HG03039 (cell line): ENCODE measurements around the gene ABCD4.
"Not testable (repeated sequence)": the region's sequence is repeated elsewhere in the genome, so short reads cannot be mapped to it uniquely, and the experiment has no call there.

ENCODE experiments used
- ATAC-seq: cut with Tn5 transposase; IDR thresholded peaks from one replicate; pipeline ENCODE4 v1.9.1; 2021; ENCODE audit warnings: mild to moderate bottlenecking, moderate library complexity; ENCODE audit not compliant: unreplicated experiment

ABCD4 gene

DNA sequence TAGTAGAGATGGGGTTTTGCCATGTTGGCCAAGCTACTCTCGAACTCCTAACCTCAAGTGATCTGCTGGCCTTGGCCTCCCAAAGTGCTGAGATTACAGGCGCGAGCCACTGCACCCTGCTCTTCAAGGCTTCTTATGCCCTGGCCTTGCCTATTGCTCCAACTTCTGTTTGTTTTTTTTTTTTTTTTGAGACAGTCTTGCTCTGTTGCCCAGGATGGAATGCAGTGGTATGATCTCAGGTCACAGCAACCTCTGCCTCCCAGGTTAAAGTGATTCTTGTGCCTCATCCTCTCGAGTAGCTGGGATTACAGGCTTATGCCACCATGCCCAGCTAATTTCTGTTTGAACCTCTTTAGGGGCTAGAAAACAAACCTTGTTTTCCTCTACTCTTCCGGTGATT, 6.0 kb upstream of the ABCD4 start:
- ATAC-seq, result no peak

DNA sequence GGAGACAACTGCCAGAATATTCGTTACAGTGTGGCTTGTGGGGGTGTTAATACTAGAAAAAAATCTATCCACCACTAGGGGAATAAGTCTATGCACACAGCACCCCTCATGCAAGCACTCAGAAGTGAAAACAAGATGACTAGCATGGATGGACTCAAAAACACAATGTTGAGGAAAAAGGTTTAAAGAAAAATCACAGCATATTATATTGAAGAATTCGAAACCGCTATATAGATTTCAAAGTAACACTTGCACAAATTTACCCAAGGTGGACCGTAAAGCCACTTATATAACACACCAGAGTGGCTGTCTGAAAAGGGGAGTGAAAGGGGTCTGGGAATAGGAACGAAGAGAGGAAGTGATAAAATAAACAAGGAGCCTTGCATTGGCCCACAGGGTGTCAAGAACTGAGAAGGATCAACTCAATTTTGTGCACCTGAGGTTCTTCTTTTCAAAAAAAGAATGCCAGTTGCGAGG, 544 bp downstream of the ABCD4 start:
- ATAC-seq, result no peak

DNA sequence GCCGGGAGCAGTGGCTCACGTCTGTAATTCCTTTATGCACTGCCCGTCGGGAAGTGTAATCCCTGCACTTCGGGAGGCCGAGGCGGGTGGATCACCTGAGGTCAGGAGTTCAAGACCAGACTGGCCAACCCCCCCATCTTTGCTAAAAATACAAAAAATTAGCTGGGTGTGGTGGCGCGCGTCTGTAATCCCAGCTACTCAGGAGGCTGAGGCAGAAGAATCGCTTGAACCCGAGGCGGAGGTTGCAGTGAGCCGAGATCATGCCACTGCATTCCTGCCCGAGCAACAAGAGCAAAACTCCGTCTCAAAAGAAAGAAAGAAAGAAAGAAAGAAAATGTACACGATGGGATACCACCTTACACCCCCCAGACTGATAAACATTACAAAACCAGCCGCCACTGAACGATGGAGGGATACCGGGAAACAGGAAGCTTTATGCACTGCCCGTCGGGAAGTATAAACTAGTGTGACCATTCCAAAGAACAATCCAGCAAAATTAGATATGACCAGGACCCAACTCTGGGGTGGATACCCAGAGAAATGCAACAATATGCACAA, 1.1 kb downstream of the ABCD4 start:
- no peak for ATAC-seq

GRCh38 chr14:74299061-74299545, 3.6 kb downstream of the ABCD4 start:
- ATAC-seq, result no peak

GRCh38 chr14:74297986-74298385, 4.7 kb downstream of the ABCD4 start:
- no peak for ATAC-seq

DNA sequence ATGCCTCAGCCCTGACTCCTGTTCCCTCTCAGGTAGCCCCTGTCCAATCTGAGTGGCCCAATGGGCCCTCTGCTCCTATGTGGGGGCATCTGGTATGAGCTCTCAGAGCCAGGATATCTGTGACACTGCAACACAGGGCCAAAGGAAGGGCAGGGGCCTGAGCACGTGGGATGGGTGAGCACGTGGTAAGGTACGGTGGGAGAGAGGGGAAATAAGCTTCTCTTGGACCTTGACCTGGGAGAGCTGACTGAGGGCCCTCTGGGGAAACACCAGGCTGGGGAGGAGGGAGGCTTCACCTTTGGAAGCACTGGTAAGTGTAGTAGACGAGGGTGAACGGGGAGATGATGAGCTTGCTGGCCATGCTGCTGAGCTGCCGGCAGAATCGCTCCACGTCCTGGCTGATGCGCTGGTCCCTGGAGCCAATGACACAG, 6.7 kb downstream of the ABCD4 start:
- ATAC-seq, result no peak

DNA sequence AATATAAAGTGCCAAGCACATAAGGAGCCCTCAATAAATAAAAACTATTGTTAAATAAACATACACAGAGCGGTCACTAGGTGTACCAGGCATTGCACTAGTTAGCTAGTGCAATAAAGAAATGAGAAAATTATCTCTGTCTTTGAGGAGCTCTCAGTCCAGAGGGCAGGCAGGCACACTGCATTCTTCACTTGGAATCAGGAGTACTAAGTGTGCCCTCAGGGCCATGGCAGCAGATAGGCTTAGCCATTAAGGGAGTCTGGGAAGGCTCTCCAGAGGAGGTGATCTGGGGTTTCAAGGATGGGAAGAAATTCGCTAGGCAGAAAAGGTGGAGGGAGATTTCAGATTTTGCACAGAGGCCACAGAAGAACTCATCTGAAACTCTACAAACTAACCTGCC, 9.1 kb downstream of the ABCD4 start:
- ATAC-seq, result no peak

DNA sequence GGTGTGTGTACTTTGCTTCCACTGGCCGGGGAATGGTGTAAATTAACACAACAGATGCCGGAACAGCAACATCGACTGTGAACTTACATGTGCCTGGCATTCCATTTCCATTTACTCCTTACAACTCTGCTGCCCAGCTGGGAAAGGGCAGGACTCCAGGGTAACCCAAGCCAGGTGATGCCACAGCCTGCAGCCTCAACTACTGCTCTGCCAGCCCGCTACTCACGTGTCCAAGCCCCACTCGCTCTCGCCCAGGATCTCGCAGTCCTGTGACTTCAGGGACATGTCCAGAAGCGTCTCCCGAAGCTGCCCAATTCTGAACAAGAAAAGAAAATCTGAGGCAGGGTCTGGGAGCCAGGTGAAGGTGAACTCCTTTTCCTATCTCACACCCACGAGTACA, 10.7 kb downstream of the ABCD4 start:
- no peak for ATAC-seq

GRCh38 chr14:74290415-74290814, 12.3 kb downstream of the ABCD4 start:
- no peak for ATAC-seq

- no peak for ATAC-seq
Observed at GRCh38 chr14:74289801-74290200, 12.9 kb downstream of the ABCD4 start.

DNA sequence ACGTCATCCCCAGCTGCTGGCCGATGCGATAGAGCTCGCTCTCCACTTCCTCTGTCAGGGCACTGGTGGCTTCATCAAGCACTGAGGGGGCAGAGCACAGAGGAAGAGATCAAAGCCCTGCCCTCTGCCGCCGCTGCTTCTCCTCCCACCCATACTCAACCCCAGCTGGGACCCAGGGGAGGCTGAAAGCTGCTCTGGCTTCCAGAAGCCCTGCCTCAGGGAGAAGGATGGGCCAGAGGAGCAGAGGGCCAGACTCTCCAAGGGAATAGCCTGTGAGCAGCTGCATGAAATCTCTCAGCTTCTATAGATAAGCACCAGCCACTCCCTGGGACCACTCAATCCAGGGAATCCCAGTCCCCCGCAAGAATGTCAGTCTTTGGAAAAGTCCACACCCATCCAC, 16.0 kb downstream of the ABCD4 start:
- no peak for ATAC-seq

GRCh38 chr14:74281069-74281468, 21.7 kb downstream of the ABCD4 start:
- ATAC-seq, result no peak

DNA sequence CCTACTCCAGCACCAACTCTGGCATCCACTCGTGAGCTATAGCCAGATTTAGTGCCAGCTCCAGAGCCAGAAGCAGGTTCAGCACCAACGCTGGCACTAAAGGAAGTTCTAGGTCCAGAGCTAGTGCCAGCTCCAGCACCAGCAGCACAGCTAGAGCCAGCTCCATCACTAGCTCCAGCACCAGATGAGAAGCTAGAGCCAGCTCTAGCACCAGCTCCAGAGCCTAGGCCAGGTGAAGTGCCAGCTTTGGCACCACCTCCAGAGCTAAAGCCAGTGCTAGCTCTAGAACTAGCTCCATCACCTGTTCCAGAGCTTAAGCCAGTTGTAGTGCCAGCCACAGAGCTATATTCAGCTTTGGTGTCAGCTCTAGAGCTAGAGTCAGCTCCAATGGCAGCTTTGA, 24.7 kb downstream of the ABCD4 start:
- ATAC-seq, result no peak

GRCh38 chr14:74275241-74275841, 27.4 kb downstream of the ABCD4 start:
- no peak for ATAC-seq

DNA sequence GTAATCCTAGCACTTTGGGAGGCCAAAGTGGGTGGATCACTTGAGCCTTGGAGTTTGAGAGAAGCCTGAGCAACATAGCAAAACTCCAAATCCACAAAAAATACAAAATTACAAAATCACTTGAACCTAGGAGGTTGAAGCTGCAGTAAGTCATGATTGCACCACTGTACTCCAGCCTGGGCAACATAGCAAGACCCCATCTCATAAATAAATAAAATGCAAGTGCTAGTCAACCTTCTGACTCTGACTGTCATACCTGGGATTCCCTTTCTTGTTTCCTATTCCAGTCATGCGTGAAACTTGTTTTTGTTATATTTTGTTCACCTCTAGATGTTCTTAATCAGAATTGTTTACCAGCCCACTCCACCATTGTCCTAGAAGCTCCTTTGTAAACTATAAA, 31.4 kb downstream of the ABCD4 start:
- no peak for ATAC-seq

GRCh38 chr14:74270382-74271177, 32.2 kb downstream of the ABCD4 start:
- ATAC-seq, result not testable (repeated sequence)

GRCh38 chr14:74267588-74267987, 35.1 kb downstream of the ABCD4 start:
- no peak for ATAC-seq

DNA sequence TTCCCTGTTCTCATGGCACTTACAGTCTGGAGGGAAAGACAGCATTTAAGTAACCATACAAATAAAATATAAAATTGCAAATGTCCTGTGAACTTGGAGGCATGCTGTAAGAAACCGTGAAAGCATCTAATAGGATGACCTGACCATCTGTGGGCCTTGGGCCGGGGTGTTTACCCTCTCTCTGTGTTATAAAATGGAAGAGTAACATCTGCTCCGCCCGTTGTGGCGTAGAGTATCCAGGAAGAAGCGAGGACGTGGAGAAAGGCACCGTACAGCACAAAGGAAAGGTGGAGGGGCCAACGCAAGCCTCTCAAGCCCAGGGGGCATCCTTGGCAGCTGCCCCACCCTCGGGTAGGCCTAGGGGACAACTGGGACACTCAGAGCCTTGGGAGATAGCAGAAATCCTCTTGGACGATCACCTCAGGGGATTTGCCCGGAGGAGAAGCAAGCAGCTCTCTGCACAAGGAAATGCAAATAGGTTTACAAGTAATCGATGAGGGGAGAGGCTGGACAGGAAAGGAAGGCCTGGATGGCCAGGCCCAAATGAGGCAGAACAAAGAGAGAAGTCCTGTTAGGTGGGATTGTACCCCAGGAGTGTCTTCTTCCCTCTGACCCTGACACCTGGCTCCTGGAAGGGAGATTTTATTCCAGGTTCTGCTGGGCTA, 37.3 kb downstream of the ABCD4 start:
- ATAC-seq, result no peak

DNA sequence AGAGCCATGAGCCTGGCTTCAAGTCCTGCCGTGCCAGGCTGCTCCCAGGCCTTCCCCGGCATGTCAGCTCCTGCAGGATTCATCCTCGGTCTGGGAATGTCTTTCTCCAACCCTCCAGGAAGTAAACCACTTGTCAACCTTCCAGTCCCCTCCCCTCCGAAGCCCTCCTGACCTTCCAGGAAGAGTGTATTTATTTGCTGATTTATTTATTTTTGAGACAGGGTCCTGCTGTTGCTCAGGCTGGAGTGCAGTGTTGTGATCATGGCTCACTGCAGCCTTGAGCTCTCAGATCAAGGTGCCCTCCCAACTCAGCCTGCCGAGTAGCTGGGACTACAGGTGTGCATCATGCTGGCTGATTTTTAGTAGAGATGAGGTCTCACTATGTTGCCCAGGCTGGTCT, 38.8 kb downstream of the ABCD4 start:
- ATAC-seq, result no peak

DNA sequence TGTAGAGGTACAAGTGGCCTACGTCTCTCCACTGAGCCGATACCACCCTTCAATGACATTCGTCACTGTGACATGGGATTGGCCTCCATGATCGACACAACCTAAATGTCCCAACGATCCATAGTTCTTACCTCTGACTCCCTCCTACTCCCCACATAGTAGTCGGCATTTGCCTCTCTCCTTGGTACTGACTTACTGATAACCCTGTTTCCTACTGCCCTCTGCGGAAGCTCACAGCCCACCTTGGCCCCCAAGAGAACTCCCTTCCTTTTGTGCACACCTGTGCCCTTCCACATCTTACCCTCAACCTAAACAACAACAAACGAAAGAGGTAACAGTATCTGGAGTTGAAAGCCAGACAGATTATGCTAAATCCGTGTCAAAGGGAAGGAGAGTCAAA, 39.6 kb downstream of the ABCD4 start:
- ATAC-seq, result no peak

GRCh38 chr14:74262076-74262475, 40.7 kb downstream of the ABCD4 start:
- no peak for ATAC-seq

DNA sequence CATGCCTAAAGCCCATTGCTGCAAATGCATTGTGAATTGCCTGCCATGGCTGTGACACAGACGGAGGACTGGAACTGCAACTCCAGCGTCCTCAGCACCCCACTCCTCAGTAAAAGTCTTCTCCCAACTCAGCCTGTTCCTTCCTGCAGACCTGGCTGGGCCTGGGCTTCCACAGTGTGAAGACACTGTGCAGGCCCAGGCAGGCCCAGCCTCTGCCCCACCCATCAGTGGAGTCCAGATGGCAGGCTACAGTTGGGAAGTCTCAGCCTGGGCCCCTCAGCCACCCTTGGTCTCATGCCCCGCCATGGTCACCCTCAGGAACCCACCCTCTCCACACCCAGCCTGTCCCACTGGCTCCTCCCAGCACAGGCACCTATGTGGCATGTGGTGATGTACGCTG, 41.4 kb downstream of the ABCD4 start:
- no peak for ATAC-seq
